Cerebellar cortex (tissue), 1 donor: ENCODE data around the gene RASD2.

Experiments
- DNase-seq: peaks from one replicate; pipeline ENCODE4 v3.0.0-alpha.2; 2015; ENCODE audit warnings: low spot score

Gene RASD2

GRCh38 chr22:35541254-35541748, 670 bp downstream of the RASD2 start:
- DNase-seq: no peak

DNA sequence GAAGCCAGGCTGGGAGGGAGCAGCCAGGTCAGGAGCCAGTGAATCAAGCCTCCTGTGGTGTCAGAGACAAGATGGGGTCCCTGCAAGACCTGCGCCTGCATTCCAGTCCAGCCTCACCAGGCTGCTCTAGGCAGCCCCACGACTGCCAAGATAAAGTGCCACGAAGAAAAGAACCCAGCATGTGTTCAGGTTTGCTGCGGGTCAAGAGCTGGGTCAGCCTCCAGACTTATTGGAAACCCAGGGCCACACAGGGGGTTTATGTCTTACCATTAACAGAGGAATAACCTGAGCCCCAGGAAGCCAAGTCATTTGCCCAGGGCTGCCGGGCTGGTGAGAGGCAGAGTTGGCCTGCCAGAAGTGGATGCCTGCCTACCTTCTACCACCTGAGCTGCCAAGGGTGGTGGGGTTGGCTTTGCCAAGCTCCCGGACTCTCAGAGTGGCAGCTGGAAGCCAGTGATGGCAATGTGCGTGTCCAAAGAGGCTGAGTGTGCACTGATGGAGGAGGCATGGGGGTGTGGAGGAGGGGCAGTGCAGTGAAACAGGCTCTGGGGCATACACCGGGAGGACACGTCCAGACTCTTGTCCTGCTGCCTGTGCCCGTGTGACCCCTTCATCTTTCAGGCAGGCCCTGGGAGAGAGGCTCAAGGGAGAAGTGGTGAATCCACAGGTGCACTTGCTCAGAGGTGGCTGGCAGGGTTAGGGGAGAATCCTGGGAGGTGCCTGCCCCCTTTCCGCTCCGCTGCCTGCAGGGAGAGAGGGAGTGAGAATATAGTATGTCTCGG, 1.7 kb downstream of the RASD2 start:
- no peak for DNase-seq

GRCh38 chr22:35542939-35543516, 2.4 kb downstream of the RASD2 start:
- DNase-seq: no peak

- DNase-seq: no peak
These were observed 3.1 kb downstream of the RASD2 start for GRCh38 chr22:35543702-35544101.

DNA sequence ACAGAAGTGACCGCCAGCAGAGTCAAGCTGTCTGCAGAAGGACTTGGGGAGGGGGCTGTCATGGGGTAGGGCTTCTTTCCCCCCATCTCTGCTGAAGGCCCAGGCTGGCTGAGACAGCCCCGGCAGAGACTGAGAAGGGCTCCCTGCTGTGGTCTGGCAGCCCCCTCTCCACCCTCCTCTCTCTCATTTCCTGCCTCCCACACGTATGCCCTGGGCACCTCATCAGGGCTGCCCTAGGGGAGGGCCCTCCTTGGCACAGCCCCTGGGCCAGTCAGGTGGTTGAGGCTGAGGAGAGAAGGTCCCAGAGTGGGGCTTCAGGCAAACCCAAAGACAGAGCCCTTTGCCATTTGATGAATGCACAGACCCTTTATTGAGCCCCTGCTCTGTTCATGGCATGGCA, 3.6 kb downstream of the RASD2 start:
- no peak for DNase-seq

- no peak for DNase-seq
These were observed 4.2 kb downstream of the RASD2 start for GRCh38 chr22:35544827-35545226.

- DNase-seq: no peak
These were observed 6.3 kb downstream of the RASD2 start for GRCh38 chr22:35546886-35547285.

DNA sequence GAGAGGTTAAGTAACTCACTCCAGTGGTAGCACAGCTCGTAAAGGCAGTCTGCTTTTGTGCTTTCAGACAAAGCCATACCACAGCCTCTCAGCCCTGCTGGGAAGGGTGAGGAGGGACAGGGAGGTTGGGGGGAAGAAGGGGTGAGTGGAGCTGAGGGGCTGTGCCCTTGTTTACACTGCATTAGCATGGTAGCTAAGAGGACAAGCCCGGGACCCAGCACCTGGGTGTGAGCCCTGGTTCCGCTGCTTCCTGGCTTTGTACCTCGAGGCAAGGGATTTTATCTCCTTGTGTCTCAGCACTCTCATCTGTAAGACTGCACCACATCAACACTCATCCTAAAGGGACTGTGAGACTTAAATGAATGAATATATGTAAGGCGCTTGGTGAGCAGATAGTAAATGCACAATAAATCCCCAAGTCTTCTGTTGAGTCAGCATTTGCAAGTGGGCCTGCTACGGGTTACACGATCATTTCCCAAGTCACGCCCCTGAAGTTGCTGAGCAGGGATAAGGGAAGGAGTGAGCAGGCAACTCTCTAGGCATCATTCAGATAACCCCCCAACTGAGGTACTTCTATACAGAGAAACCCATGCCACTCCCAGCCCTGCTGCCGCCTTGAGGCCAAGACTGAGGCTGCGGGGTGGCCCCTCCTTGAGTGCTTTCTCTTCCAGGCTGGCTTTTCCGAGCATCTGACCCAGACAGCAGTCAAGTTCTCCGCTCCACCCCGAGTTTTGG, 7.5 kb downstream of the RASD2 start:
- no peak for DNase-seq

- DNase-seq: no peak
These were observed 8.1 kb downstream of the RASD2 start for GRCh38 chr22:35548722-35549112.

GRCh38 chr22:35549328-35549727, 8.7 kb downstream of the RASD2 start:
- DNase-seq: no peak

GRCh38 chr22:35551549-35552177, 11.0 kb downstream of the RASD2 start:
- no peak for DNase-seq

DNA sequence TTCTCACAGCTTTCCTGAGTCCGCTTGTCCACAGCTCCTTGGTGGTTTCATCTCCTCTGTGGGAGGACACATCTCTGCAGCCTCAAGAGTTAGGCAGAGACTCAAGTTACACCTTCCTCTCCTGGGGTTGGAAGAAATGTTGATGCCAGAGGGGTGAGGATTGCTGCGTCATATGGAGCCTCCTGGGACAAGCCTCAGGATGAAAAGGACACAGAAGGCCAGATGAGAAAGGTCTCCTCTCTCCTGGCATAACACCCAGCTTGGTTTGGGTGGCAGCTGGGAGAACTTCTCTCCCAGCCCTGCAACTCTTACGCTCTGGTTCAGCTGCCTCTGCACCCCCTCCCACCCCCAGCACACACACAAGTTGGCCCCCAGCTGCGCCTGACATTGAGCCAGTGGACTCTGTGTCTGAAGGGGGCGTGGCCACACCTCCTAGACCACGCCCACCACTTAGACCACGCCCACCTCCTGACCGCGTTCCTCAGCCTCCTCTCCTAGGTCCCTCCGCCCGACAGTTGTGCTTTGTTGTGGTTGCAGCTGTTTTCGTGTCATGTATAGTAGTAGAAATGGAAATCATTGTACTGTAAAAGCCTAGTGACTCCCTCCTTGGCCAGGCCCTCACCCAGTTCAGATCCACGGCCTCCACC, 11.7 kb downstream of the RASD2 start:
- no peak for DNase-seq

DNA sequence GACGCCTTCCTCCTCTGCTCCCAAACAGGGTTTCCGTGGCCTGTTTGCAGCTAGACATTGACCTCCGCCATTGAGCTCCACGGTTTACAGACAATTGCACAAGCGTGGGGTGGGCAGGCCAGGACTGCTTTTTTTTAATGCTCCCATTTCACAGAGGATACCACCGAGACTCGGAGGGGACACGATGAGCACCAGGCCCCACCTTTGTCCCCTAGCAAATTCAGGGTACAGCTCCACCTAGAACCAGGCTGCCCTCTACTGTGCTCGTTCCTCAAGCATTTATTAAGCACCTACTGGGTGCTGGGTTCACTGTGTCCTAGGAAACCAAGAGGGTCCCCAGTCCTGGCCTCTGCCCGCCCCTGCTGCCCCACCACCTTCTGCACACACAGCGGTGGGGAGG, 12.2 kb downstream of the RASD2 start:
- no peak for DNase-seq

DNA sequence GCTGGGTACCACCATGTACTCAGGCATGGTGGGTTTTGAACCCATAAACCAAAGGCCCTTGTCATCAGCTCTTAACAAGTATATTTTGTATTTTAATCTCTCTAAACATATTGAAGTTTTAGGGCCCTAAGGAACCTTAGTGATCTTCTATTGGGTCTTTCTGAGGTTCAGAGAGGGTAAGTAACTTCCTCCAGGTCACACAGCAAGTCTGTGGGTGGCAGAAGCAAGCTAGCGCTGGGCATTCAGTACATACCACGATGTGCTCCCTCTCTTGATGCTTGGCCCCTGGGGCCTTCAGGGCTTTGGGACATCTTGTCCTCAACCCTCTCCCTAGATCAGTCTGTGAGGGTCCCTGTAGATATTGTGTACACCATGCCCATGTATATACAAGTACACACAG, 12.7 kb downstream of the RASD2 start:
- DNase-seq: no peak

GRCh38 chr22:35554297-35554845, 13.7 kb downstream of the RASD2 start:
- DNase-seq: no peak

DNA sequence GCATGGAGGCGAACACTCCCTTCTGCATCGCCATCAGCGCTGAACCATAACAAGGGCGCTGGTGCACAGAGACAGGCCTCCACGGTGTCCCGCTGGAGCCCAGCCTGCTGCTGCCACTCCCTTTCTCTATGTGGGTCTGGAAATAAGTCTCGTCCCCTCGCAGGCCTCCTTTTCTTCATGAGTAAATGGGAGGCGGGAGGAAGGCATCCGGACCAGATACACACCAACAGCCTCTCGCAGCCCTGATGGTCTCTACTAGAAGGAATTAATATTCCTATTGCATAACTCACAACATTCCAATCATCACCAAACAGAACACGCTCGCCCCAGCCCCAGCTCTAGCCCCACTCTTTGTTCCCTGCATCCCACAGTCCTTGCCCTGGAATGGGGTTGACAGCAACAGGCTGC, 14.9 kb downstream of the RASD2 start:
- DNase-seq: no peak

- DNase-seq: no peak
These were observed 15.4 kb downstream of the RASD2 start for GRCh38 chr22:35555946-35556547.

- DNase-seq: no peak
These were observed 16.0 kb downstream of the RASD2 start for GRCh38 chr22:35556666-35557065.

DNA sequence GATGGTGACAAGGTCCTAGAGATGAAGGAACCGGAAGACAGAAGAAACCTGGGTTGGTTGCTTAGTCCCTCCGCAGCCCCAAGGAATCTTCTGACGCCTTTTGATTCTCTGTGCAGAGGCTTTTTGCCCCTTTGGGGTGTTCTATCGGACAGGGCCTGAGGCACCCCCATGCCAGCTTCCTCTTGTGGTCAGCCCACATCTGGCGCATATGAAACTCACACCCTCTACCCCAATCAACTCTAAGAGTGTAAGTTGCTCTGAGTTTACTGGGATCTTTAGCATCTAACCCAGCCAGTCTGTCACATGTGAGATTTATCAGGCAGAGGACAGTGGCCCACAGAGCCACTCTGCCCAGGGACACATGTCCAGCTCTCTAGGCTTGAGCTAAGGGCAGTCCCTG, 17.4 kb downstream of the RASD2 start:
- no peak for DNase-seq

DNA sequence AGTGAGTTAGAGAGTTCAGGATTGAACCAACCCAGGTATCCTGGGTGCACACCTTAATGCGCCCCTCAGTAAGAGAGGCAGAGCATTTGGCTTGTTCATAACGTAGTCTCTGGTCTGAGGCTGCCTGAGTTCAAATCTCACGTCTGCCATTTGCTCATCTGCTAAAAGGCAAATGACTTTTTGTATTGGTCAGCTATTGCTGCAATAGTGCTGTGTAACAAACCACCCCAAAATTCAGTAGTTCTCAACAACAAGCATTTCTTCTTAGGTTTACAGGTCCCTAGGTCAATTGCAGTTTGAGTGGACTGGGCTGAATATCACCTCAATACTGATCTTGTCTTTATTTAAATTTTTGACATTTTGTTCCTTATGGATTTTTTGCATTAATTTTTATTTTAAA, 18.1 kb downstream of the RASD2 start:
- DNase-seq: no peak

GRCh38 chr22:35559354-35560005, 18.8 kb downstream of the RASD2 start:
- DNase-seq: no peak
